DOHH2 (cell line): ENCODE results near the gene ACKR3.

Experiments used
- H3F3A ChIP-seq: fragments of 200-600 bp; sonication (generic), shearing (Covaris generic); 2 replicates; pipeline ENCODE4 v1.6.0; 2016; ENCODE audit warnings: antibody characterized with exemption, mild to moderate bottlenecking; ENCODE audit not compliant: control insufficient read depth, insufficient read depth
- H3K27ac ChIP-seq: fragments of 200-600 bp; sonication (generic); 2 replicates; pipeline ENCODE4 v1.5.1; 2014; ENCODE audit warnings: low read depth, mild to moderate bottlenecking, low read length, moderate library complexity
- H3K27me3 ChIP-seq: fragments of 200-600 bp; sonication (generic); 2 replicates; pipeline ENCODE4 v1.6.1; 2014; ENCODE audit warnings: mild to moderate bottlenecking, low read length, mixed read lengths; ENCODE audit not compliant: control insufficient read depth
- H3K36me3 ChIP-seq: fragments of 200-600 bp; sonication (generic); 2 replicates; pipeline ENCODE4 v1.6.1; 2014; ENCODE audit warnings: mild to moderate bottlenecking, low read length, moderate library complexity, mixed read lengths; ENCODE audit not compliant: control insufficient read depth
- H3K4me1 ChIP-seq: fragments of 200-600 bp; sonication (generic); 2 replicates; pipeline ENCODE4 v1.6.1; 2014; ENCODE audit warnings: mild to moderate bottlenecking, low read length, mixed read lengths; ENCODE audit not compliant: control insufficient read depth
- H3K4me2 ChIP-seq: fragments of 200-600 bp; sonication (generic); 2 replicates; pipeline ENCODE4 v1.6.0; 2014; ENCODE audit warnings: mild to moderate bottlenecking, low read length, moderate library complexity
- H3K4me3 ChIP-seq: fragments of 200-600 bp; sonication (generic); 2 replicates; pipeline ENCODE4 v1.5.1; 2014; ENCODE audit warnings: mild to moderate bottlenecking, low read length, mixed read lengths
- H3K79me2 ChIP-seq: fragments of 200-600 bp; sonication (generic); 2 replicates; pipeline ENCODE4 v1.6.1; 2014; ENCODE audit warnings: mild to moderate bottlenecking, low read length, mixed read lengths; ENCODE audit not compliant: control insufficient read depth
- H3K9me2 ChIP-seq: fragments of 200-600 bp; sonication (generic); replicated peaks from 2 replicates; pipeline ENCODE4 v1.6.1; 2014; ENCODE audit warnings: mild to moderate bottlenecking, low read length, mixed read lengths; ENCODE audit not compliant: control insufficient read depth
- H3K9me3 ChIP-seq: fragments of 200-600 bp; sonication (generic); 2 replicates; pipeline ENCODE4 v1.6.1; 2014; ENCODE audit warnings: antibody characterized with exemption, low read length, mixed read lengths; ENCODE audit not compliant: control insufficient read depth, insufficient read depth
- H4K20me1 ChIP-seq: fragments of 200-600 bp; sonication (generic); 2 replicates; pipeline ENCODE4 v1.6.0; 2014; ENCODE audit warnings: low read depth, mild to moderate bottlenecking, antibody characterized with exemption, low read length, moderate library complexity; ENCODE audit not compliant: control insufficient read depth, insufficient read depth
- CTCF ChIP-seq: fragments of 200-600 bp; sonication (generic); IDR thresholded peaks from one replicate; pipeline ENCODE4 v1.5.1; 2014; ENCODE audit warnings: antibody characterized with exemption, mild to moderate bottlenecking, low read depth, low read length; ENCODE audit not compliant: poor library complexity, severe bottlenecking
- EZH2phosphoT487 ChIP-seq: fragments of 200-600 bp; sonication (generic); IDR thresholded peaks from 2 replicates; pipeline ENCODE4 v1.6.1; 2017; ENCODE audit warnings: borderline replicate concordance, mild to moderate bottlenecking, antibody characterized with exemption, low read length, moderate library complexity, mixed read lengths

The ACKR3 gene

DNA sequence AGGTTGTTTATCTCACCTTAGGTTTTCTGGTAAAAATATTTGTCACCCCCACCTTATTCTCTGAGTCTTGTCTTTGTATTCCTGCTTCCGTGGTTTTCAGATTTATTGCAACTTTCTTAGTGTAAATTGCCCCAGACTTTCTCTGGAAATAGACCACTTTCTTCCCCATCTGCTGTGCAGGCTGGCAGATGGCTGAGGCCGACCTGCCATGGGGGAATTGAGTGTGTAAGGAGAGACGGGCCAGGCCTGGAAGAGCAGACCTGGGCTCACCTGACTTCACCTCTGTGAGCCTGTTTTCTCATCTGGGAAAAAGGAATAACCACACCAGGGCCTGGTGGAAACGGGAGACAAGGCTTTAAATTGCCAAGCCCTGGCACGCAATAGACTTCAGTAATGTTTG lies 44.9 kb downstream of the ACKR3 start:
- TF ChIP-seq EZH2phosphoT487 (no peak), CTCF (no peak)
- no peaks in the 10 kb centered on the region for H3K79me2 ChIP-seq
- no peak overlapping the region for H3K4me3 ChIP-seq
- peaks cover 6% of the 10 kb centered on the region for H3K4me1 ChIP-seq
- no peaks in the 10 kb centered on the region for H3K36me3 ChIP-seq
- no peak overlapping the region for H3K27ac ChIP-seq
- no peaks in the 10 kb centered on the region for H3K9me2 ChIP-seq
- H4K20me1 ChIP-seq, result no peaks in the 10 kb centered on the region
- no peaks in the 10 kb centered on the region for H3K27me3 ChIP-seq
- H3K9me3 ChIP-seq, result no peaks in the 10 kb centered on the region
- H3K4me2 ChIP-seq, result no peak overlapping the region
- H3F3A ChIP-seq, result no peaks in the 10 kb centered on the region

GRCh38 chr2:236616031-236616430 lies 46.4 kb downstream of the ACKR3 start:
- H3K27me3 ChIP-seq, result no peaks in the 10 kb centered on the region
- no peak overlapping the region for H3K4me3 ChIP-seq
- no peaks in the 10 kb centered on the region for H3F3A ChIP-seq
- H3K4me1 ChIP-seq, result peaks cover 6% of the 10 kb centered on the region
- H3K79me2 ChIP-seq, result no peaks in the 10 kb centered on the region
- H3K27ac ChIP-seq, result no peak overlapping the region
- H3K9me3 ChIP-seq, result no peaks in the 10 kb centered on the region
- H3K9me2 ChIP-seq, result no peaks in the 10 kb centered on the region
- TF ChIP-seq EZH2phosphoT487, result no peak
- no peak for TF ChIP-seq CTCF
- no peak overlapping the region for H3K4me2 ChIP-seq
- no peaks in the 10 kb centered on the region for H3K36me3 ChIP-seq
- no peaks in the 10 kb centered on the region for H4K20me1 ChIP-seq

- Histone ChIP-seq H3K4me2 (no peak overlapping the region), H3K4me3 (no peak overlapping the region), H3K27me3 (no peaks in the 10 kb centered on the region)
Measured at GRCh38 chr2:236616624-236617023, 47.0 kb downstream of the ACKR3 start.

More at GRCh38 chr2:236616624-236617023, 47.0 kb downstream of the ACKR3 start:
- H3K4me1 ChIP-seq, result peaks cover 6% of the 10 kb centered on the region
- no peaks in the 10 kb centered on the region for H3K9me3 ChIP-seq
- no peaks in the 10 kb centered on the region for H3K9me2 ChIP-seq
- no peaks in the 10 kb centered on the region for H3K36me3 ChIP-seq
- H3K27ac ChIP-seq, result no peak overlapping the region
- H4K20me1 ChIP-seq, result no peaks in the 10 kb centered on the region
- no peaks in the 10 kb centered on the region for H3K79me2 ChIP-seq
- no peak for TF ChIP-seq EZH2phosphoT487
- TF ChIP-seq CTCF, result no peak
- H3F3A ChIP-seq, result no peaks in the 10 kb centered on the region
